RKO (cell line): ENCODE results near the gene DAG1.
"Not testable (repeated sequence)": the region's sequence is repeated elsewhere in the genome, so short reads cannot be mapped to it uniquely, and the experiment has no call there.

ENCODE experiments used
- DNase-seq: peaks from one replicate; pipeline ENCODE4 v3.0.0-alpha.2; 2016; ENCODE audit warnings: low spot score

The DAG1 gene

GRCh38 chr3:49470714-49471420 is 800 bp downstream of the DAG1 start:
- DNase-seq = peak; percentile 40

GRCh38 chr3:49471856-49472495 is 1.9 kb downstream of the DAG1 start:
- no peak for DNase-seq

- DNase-seq = no peak
Observed at GRCh38 chr3:49476563-49476962, 6.5 kb downstream of the DAG1 start.

GRCh38 chr3:49482766-49483165 is 12.7 kb downstream of the DAG1 start:
- DNase-seq = no peak

DNA sequence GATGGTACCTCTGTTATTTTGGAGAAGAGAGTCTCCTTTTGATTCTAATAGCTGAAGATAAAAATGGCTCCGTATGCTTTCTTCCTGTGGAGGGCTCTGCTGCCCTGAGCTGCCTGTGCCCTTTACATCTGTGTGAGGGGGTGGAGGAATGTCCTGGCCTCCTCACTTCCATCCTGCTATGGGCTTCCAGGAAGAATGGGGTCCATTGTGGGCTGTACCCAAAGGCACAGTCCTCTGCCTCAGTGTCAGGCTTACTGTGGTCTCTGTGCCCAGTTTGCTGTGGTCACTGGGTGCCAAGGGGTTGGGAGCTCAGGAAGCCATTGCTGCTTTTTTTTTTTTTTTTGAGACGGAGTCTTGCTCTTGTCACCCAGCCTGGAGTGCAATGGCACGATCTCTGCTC is 14.4 kb downstream of the DAG1 start:
- DNase-seq = no peak

DNA sequence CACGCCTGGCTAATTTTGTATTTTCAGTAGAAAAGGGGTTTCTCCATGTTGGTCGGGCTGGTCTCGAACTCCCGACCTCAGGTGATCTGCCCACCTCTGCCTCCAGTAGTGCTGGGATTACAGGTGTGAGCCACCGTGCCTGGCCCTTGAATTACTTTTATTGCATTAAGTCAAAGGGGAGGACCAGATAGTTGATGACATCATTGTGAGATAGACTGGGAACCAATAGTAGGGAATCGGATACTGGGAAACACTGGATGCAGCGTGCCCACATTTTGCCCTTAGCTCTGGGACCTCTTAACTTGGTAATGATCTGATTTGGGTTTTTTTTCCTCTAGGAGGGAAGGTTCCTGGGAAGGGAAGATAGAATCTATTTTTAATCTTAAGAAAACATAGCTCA is 19.2 kb downstream of the DAG1 start:
- DNase-seq = no peak

DNA sequence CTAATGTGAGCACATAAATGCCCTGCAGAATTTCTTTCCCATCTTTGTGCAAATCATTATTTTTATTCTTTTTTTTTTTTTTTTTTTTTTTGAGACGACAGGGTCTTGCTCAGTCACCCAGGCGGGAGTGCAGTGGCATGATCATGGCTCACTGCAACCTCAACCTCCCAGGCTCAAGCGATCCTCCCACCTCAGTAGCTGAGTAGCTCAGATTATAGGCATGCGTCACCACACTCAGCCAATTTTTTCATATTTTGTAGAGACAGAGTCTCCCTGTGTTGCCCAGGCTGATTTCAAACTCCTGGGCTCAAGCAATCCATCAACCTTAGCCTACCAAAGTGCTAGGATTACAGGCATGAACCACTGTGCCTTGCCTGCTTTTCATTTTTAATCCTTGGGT is 22.9 kb downstream of the DAG1 start:
- DNase-seq = no peak

GRCh38 chr3:49493901-49494300 is 23.8 kb downstream of the DAG1 start:
- no peak for DNase-seq

DNA sequence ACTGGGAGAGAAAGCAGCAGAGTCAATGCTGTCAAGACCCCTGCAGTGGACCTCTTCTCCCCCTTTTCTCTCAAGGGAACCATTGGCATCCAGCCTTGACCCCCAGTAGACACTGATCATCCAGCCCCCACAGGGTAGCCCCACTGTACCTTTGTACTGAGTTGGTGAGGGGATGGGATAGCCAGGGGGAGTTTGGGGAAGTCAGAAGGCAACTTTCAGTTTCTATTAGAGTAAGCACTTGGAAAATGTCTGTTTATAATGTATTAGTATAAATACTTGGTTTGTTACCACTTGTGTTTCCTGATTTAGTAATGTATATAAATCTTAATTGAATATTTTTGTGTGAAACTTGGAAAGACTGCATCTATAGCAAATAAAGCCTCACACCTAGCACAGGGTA is 25.0 kb downstream of the DAG1 start:
- DNase-seq = no peak

DNA sequence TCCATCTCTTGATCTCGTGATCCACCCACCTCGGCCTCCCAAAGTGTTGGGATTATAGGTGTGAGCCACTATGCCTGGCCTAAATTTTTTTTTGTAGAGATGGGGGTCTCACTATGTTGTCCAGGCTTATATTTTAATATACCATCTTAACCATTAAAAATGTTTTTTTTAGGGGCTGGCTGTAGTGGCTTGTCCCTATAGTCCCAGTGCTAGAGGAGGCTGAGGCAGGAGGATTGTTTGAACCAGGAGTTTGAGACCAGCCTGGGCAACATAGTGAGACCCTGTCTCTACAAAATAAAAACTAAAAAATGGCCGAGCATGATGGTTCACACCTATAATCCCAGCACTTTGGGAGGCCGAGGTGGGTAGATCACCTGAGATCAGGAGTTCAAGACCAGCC is 26.8 kb downstream of the DAG1 start:
- not testable (repeated sequence) for DNase-seq

DNA sequence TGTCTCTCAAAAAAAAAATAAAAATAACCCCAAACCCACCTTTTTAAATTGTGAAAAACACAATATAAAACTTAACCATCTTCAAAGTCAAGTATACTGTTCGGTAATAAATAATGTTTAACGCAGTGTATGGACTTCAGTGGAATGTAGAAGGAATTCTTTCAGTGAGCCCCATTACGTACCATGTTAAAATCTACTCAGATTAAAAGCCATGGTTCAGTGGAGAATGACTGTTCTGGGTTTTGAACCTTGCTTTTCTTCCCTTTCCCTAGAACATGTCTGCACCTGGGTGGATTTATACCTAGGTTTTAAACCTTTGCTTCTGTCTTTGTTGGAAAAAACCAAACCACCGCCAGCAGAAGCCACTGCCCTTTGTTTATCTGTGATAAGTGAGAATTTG is 27.5 kb downstream of the DAG1 start:
- DNase-seq = no peak

DNA sequence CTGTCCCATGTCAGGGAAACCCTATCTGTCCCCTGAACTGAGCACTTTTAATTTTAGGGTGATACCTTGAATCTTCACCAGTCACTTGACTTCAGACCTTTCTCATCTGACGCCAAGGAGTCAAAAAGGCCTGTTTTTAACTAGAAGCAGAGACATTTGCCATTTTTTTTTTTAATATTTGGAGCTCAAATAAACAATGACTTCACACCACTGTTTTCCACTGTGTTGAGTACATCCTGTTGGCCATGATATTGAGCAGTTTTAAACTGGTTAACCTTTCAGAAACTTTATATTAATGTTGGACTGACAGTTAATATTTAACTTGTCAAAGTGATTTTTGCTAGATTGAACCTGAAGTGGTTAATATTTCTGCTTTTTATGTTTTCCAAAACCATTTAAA is 28.2 kb downstream of the DAG1 start:
- no peak for DNase-seq

GRCh38 chr3:49498648-49499047 is 28.6 kb downstream of the DAG1 start:
- DNase-seq = no peak

GRCh38 chr3:49500205-49500731 is 30.2 kb downstream of the DAG1 start:
- no peak for DNase-seq

GRCh38 chr3:49500732-49501609 is 30.9 kb downstream of the DAG1 start:
- peak; percentile 63 for DNase-seq

GRCh38 chr3:49501842-49502241 is 31.8 kb downstream of the DAG1 start:
- no peak for DNase-seq

GRCh38 chr3:49506906-49507305 is 36.8 kb downstream of the DAG1 start:
- no peak for DNase-seq

- DNase-seq = no peak
Observed at GRCh38 chr3:49509028-49509561, 39.0 kb downstream of the DAG1 start.

DNA sequence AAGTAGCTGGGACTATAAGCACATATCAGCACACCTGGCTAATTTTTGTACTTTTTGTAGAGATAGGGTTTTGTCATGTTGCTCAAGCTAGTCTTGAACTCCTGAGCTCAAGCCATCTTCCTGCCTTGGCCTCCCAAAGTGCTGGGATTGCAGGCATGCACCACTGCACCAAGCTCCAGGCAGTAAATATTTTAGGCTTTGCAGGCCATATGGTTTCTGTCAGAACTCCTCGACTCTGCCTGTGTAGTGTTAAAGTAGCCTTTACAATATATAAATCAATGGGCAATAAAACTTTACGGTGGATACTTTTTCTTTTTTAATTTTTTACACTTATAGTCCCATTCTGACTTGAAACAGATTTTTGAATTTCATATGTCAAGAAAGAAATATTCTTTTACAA is 41.6 kb downstream of the DAG1 start:
- no peak for DNase-seq

DNA sequence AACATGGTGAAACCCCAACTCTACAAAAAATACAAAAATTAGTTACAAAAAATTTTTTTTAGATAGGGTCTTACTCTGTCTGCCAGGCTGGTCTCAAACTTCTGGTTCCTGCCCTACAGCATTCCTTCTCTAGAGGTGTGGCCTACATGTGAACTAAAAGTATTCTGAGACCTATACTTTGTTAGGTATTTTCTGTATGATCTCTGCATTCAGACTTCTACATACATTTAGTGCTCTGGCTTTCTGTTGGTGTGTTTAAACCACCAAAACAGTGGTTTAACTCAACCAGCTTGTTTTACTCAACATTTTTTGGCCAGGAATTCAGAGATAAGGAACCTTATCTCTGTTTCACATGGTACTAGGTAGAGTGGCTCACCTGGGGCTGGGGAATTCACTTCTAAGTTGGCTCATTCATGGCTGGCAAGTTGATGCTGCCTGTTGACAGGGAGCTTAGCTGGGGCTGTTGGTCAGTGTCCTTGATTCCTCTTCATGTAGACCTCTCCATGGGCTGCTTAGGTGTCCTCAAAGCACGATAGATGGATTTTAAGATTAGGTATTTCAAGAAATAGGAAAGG is 42.8 kb downstream of the DAG1 start:
- no peak for DNase-seq

DNA sequence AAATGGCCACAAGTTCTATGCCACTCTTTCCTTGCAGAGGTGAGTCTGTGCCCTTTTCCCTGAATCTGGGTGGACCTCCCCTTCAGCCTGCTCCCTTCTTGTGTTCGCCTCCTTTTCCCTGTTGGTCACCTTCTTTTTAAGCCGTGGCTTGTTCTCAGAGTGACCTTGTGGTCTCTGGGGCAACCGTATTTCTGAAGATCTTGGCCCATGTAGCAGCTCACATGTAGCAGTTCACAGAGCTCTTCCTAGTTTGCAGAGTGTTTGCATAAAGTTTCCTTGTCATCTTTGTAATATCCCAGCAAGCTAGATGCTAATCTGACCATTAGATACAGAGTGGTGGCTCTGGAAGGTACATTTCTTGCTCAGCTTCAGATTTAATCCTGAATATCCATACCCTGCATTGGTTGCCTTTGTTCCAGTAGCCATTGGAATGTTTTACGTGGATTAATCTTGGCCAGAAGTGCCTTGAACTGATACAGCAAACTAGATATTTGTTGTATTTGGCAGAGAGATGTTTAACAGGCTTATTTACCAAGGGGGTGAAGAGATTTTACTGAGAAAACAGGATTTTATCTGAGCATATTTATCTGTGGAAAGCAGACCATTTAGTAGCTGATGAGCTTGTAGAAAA is 43.5 kb downstream of the DAG1 start:
- DNase-seq = no peak

- DNase-seq = no peak
Observed at GRCh38 chr3:49518016-49518415, 47.9 kb downstream of the DAG1 start.
